ENCODE results near the gene RPS13. TPM values are rescaled to one million over a fixed set of nuclear protein-coding genes. Genes with fewer than 3 reads are reported as not detected.
"Not testable (repeated sequence)": the region's sequence is repeated elsewhere in the genome, so short reads cannot be mapped to it uniquely, and the experiment has no call there.

RPS13 gene
- total and polyA plus RNA-seq, 2 donors from 2014 or later, result 735 to 1,180 TPM

DNA sequence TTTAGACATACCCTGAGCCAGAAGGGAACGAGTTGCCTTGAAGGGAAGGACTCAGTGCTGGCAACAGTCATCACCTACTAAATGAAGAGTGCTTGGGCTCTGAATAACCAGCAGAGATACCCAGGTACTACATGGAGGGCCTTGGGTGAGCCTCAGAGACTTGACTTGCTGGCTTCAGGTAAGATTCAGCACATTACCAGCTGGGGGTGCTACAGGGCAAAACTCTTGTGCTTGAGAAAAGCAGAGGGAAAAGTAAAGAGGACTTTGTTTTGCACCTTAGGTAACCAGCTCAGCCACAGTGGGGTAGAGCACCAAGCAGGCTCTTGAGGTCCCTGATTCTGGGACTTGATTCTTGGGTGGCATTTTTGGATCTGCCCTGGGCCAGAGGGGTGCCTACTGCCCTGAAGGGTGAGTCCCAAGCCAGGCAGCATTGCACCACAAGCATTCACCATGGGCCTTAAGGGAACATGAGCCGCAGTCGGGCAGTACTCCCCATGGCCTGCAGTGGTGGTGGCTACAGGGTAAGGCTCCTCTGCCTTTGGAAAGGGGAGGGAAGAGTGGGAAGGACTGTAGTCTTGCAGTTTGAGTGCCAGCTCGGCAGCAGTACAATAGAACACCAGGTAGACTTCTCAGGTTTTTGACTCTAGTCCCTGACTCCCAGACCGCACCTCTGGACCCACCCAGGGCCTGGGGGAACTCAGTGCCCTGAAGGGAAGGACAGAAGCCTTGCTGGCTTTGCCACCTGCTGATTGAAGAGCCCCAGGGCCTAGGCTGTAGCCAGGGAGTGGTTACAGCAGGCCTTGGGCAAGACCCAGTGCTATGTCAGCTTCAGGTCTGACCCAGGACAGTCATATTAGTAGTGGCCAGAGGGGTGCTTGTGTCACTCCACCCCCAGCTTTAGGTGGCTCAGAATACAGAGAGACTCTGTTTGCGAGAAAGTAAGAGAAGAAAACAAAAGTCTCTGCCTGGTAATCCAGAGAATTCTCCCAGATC, 40.5 kb downstream of the RPS13 start:
- no peak for DNase-seq
- H3K27me3 ChIP-seq (ENCODE audit: control insufficient read depth, insufficient read depth, low read length), result no peaks in the 10 kb centered on the region
- H3K9me3 ChIP-seq (ENCODE audit: control insufficient read depth in 2 of 3, insufficient read depth in 1 of 3, low read length in 3 of 3), result no peaks in the 10 kb centered on the region
- intact Hi-C loops (cut with DNase I), result no loop called here
- no peaks in the 10 kb centered on the region for H3K36me3 ChIP-seq (ENCODE audit: control insufficient read depth in 2 of 3, insufficient read depth in 3 of 3, low read length in 3 of 3)
- no peak overlapping the region for H3K4me3 ChIP-seq (ENCODE audit: low read length in 3 of 3)
- no peak overlapping the region for H3K27ac ChIP-seq (ENCODE audit: low read depth in 2 of 2, low read length in 2 of 2)
- no peak for FAIRE-seq
- TF ChIP-seq, protein P1, sequence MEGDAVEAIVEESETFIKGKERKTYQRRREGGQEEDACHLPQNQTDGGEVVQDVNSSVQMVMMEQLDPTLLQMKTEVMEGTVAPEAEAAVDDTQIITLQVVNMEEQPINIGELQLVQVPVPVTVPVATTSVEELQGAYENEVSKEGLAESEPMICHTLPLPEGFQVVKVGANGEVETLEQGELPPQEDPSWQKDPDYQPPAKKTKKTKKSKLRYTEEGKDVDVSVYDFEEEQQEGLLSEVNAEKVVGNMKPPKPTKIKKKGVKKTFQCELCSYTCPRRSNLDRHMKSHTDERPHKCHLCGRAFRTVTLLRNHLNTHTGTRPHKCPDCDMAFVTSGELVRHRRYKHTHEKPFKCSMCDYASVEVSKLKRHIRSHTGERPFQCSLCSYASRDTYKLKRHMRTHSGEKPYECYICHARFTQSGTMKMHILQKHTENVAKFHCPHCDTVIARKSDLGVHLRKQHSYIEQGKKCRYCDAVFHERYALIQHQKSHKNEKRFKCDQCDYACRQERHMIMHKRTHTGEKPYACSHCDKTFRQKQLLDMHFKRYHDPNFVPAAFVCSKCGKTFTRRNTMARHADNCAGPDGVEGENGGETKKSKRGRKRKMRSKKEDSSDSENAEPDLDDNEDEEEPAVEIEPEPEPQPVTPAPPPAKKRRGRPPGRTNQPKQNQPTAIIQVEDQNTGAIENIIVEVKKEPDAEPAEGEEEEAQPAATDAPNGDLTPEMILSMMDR (IDR thresholded peaks at IDR 0.05; ENCODE audit: borderline replicate concordance, extremely low read depth, insufficient read depth), result peak; percentile 10
- no peak overlapping the region for H3K9ac ChIP-seq (ENCODE audit: low read length in 3 of 3)
- no peaks in the 10 kb centered on the region for H3K4me1 ChIP-seq (ENCODE audit: control insufficient read depth in 2 of 3, insufficient read depth in 2 of 3, low read depth in 1 of 3, low read length in 3 of 3)

DNA sequence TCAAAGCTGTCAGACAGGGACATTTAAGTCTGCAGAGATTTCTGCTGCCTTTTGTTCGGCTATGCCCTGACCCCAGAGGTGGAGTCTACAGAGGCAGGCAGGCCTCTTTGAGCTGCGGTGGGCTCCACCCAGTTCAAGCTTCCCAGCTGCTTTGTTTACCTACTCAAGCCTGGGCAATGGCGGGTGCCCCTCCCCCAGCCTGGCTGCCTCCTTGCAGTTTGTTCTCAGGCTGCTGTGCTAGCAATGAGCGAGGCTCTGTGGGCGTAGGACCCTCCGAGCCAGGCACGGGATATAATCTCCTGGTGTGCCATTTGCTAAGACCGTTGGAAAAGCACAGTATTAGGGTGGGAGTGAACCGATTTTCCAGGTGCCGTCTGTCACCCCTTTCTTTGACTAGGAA, 43.4 kb downstream of the RPS13 start:
- H3K27ac ChIP-seq (ENCODE audit: low read depth in 2 of 2, low read length in 2 of 2); FAIRE-seq; H3K4me3 ChIP-seq (ENCODE audit: low read length in 3 of 3); H3K9ac ChIP-seq (ENCODE audit: low read length in 3 of 3); H3K27me3 ChIP-seq (ENCODE audit: control insufficient read depth, insufficient read depth, low read length); H3K9me3 ChIP-seq (ENCODE audit: control insufficient read depth in 2 of 3, insufficient read depth in 1 of 3, low read length in 3 of 3); DNase-seq; intact Hi-C loops (cut with DNase I); H3K36me3 ChIP-seq (ENCODE audit: control insufficient read depth in 2 of 3, insufficient read depth in 3 of 3, low read length in 3 of 3); H3K4me1 ChIP-seq (ENCODE audit: control insufficient read depth in 2 of 3, insufficient read depth in 2 of 3, low read depth in 1 of 3, low read length in 3 of 3): not testable (repeated sequence)

DNA sequence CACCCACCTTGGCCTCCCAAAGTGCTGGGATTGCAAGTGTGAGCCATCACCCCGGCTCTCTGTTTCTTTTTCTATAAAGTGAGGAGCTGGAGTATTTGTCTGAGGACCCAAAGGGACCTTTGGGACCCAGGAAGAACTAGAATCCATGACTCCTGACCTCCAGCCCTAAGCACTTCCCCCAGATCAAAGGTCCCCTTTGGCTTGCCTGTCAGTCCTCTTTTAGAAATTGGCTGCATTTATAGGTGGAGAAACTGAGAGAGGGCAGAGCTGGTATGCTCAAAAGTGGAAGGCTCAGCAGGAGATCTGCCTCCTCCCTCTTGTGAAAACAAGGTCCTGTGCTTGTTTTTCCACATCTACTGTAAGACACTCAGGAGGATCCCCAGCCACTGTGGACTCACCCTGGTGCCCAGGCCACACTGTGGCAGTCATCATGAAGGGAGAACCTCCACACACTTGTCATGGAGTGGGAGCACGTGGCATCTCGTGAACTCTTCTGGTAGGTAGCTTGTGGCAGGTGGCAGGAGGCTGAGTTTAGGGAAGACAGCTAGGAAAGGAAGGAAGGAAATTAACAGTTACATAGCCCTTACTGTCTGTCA, 50.9 kb downstream of the RPS13 start:
- DNase-seq (no peak), FAIRE-seq (no peak)
- H3K9me3 ChIP-seq (ENCODE audit: control insufficient read depth in 2 of 3, insufficient read depth in 1 of 3, low read length in 3 of 3), result no peaks in the 10 kb centered on the region
- TF ChIP-seq, protein P1 (IDR thresholded peaks at IDR 0.05; ENCODE audit: borderline replicate concordance, extremely low read depth, insufficient read depth), result no peak
- intact Hi-C loops (cut with DNase I), result no loop called here
- H3K4me3 ChIP-seq (ENCODE audit: low read length in 3 of 3), result no peak overlapping the region
- no peaks in the 10 kb centered on the region for H3K4me1 ChIP-seq (ENCODE audit: control insufficient read depth in 2 of 3, insufficient read depth in 2 of 3, low read depth in 1 of 3, low read length in 3 of 3)
- no peaks in the 10 kb centered on the region for H3K27me3 ChIP-seq (ENCODE audit: control insufficient read depth, insufficient read depth, low read length)
- no peak overlapping the region for H3K9ac ChIP-seq (ENCODE audit: low read length in 3 of 3)
- H3K36me3 ChIP-seq (ENCODE audit: control insufficient read depth in 2 of 3, insufficient read depth in 3 of 3, low read length in 3 of 3), result peaks cover 0 to 3% (median 0%) of the 10 kb centered on the region in 3 donors
- H3K27ac ChIP-seq (ENCODE audit: low read depth in 2 of 2, low read length in 2 of 2), result no peak overlapping the region

DNA sequence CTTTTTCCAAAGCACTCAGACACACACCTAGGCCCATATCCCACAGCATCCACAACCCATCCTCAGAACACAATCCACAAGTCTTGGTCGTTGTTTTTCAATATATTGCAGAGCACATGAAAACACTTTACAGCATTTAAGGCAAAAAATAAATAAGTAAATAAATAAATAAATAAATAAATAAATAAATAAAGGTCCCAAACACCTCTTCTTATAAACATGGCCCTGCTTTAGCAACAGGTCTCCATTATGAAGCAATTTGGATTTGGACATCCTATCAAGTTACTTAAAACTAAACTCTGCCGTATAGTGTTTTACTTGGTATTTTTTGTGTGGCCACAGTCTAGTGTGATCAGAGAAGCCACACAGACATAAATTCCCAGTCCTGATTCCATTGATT, 52.5 kb downstream of the RPS13 start:
- H3K9me3 ChIP-seq (ENCODE audit: control insufficient read depth in 2 of 3, insufficient read depth in 1 of 3, low read length in 3 of 3), result no peaks in the 10 kb centered on the region
- DNase-seq, result no peak
- no peak overlapping the region for H3K4me3 ChIP-seq (ENCODE audit: low read length in 3 of 3)
- H3K27me3 ChIP-seq (ENCODE audit: control insufficient read depth, insufficient read depth, low read length), result no peaks in the 10 kb centered on the region
- intact Hi-C loops (cut with DNase I), result no loop called here
- H3K9ac ChIP-seq (ENCODE audit: low read length in 3 of 3), result no peak overlapping the region
- FAIRE-seq, result no peak
- TF ChIP-seq, protein P1 (IDR thresholded peaks at IDR 0.05; ENCODE audit: borderline replicate concordance, extremely low read depth, insufficient read depth), result no peak
- H3K27ac ChIP-seq (ENCODE audit: low read depth in 2 of 2, low read length in 2 of 2), result no peak overlapping the region
- no peaks in the 10 kb centered on the region for H3K4me1 ChIP-seq (ENCODE audit: control insufficient read depth in 2 of 3, insufficient read depth in 2 of 3, low read depth in 1 of 3, low read length in 3 of 3)
- H3K36me3 ChIP-seq (ENCODE audit: control insufficient read depth in 2 of 3, insufficient read depth in 3 of 3, low read length in 3 of 3), result peaks cover 0 to 7% (median 0%) of the 10 kb centered on the region in 3 donors
